ENCODE measurements around the gene MYO15A.

Gene MYO15A

GRCh38 chr17:18109935-18110485 is 1.5 kb downstream of the MYO15A start:
- Histone ChIP-seq H3K9me3 (ENCODE audit: insufficient read depth, low read depth, low read length) (no peaks in the 10 kb centered on the region), H3K9ac (ENCODE audit: low read depth, low read length, poor library complexity, severe bottlenecking) (no peak overlapping the region), H3K4me1 (ENCODE audit: insufficient read depth, low read length, poor library complexity, severe bottlenecking) (peaks cover 5% of the 10 kb centered on the region), H3K9me2 (replicated peaks; ENCODE audit: low read depth, low read length) (no peaks in the 10 kb centered on the region), H3K4me2 (ENCODE audit: low read depth, low read length, poor library complexity, severe bottlenecking) (no peak overlapping the region), H2AFZ (ENCODE audit: low read length) (no peak overlapping the region), H3K4me3 (ENCODE audit: low read length, poor library complexity, severe bottlenecking) (no peak overlapping the region), H3K27me3 (ENCODE audit: insufficient read depth, low read length, poor library complexity, severe bottlenecking) (no peaks in the 10 kb centered on the region), H4K20me1 (ENCODE audit: insufficient read depth, low read length, poor library complexity, severe bottlenecking) (no peaks in the 10 kb centered on the region), H3F3A (ENCODE audit: low read depth) (no peaks in the 10 kb centered on the region), H3K79me2 (ENCODE audit: insufficient read depth, low read length) (no peaks in the 10 kb centered on the region), H3K36me3 (ENCODE audit: insufficient read depth, low read length) (no peaks in the 10 kb centered on the region; the same call in 1 of the 2 replicates)
- TF ChIP-seq, protein P1, sequence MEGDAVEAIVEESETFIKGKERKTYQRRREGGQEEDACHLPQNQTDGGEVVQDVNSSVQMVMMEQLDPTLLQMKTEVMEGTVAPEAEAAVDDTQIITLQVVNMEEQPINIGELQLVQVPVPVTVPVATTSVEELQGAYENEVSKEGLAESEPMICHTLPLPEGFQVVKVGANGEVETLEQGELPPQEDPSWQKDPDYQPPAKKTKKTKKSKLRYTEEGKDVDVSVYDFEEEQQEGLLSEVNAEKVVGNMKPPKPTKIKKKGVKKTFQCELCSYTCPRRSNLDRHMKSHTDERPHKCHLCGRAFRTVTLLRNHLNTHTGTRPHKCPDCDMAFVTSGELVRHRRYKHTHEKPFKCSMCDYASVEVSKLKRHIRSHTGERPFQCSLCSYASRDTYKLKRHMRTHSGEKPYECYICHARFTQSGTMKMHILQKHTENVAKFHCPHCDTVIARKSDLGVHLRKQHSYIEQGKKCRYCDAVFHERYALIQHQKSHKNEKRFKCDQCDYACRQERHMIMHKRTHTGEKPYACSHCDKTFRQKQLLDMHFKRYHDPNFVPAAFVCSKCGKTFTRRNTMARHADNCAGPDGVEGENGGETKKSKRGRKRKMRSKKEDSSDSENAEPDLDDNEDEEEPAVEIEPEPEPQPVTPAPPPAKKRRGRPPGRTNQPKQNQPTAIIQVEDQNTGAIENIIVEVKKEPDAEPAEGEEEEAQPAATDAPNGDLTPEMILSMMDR (conservative IDR thresholded peaks at IDR 0.05; ENCODE audit: low read length): no peak
- no peak for TF ChIP-seq EZH2phosphoT487 (IDR thresholded peaks at IDR 0.05; ENCODE audit: borderline replicate concordance)

GRCh38 chr17:18110636-18111145 is 2.1 kb downstream of the MYO15A start:
- no peak overlapping the region for H2AFZ ChIP-seq (ENCODE audit: low read length)
- no peaks in the 10 kb centered on the region for H3K79me2 ChIP-seq (ENCODE audit: insufficient read depth, low read length)
- H3K9me2 ChIP-seq (replicated peaks; ENCODE audit: low read depth, low read length): no peaks in the 10 kb centered on the region
- no peak overlapping the region for H3K9ac ChIP-seq (ENCODE audit: low read depth, low read length, poor library complexity, severe bottlenecking)
- no peaks in the 10 kb centered on the region for H3K9me3 ChIP-seq (ENCODE audit: insufficient read depth, low read depth, low read length)
- no peak overlapping the region for H3K4me2 ChIP-seq (ENCODE audit: low read depth, low read length, poor library complexity, severe bottlenecking)
- no peaks in the 10 kb centered on the region for H3F3A ChIP-seq (ENCODE audit: low read depth)
- H3K36me3 ChIP-seq (ENCODE audit: insufficient read depth, low read length): no peaks in the 10 kb centered on the region; the same call in 1 of the 2 replicates
- H3K4me1 ChIP-seq (ENCODE audit: insufficient read depth, low read length, poor library complexity, severe bottlenecking): peaks cover 5% of the 10 kb centered on the region
- H3K4me3 ChIP-seq (ENCODE audit: low read length, poor library complexity, severe bottlenecking): no peak overlapping the region
- TF ChIP-seq, protein P1 (conservative IDR thresholded peaks at IDR 0.05; ENCODE audit: low read length): no peak
- no peak for TF ChIP-seq EZH2phosphoT487 (IDR thresholded peaks at IDR 0.05; ENCODE audit: borderline replicate concordance)
- no peaks in the 10 kb centered on the region for H4K20me1 ChIP-seq (ENCODE audit: insufficient read depth, low read length, poor library complexity, severe bottlenecking)
- no peaks in the 10 kb centered on the region for H3K27me3 ChIP-seq (ENCODE audit: insufficient read depth, low read length, poor library complexity, severe bottlenecking)

DNA sequence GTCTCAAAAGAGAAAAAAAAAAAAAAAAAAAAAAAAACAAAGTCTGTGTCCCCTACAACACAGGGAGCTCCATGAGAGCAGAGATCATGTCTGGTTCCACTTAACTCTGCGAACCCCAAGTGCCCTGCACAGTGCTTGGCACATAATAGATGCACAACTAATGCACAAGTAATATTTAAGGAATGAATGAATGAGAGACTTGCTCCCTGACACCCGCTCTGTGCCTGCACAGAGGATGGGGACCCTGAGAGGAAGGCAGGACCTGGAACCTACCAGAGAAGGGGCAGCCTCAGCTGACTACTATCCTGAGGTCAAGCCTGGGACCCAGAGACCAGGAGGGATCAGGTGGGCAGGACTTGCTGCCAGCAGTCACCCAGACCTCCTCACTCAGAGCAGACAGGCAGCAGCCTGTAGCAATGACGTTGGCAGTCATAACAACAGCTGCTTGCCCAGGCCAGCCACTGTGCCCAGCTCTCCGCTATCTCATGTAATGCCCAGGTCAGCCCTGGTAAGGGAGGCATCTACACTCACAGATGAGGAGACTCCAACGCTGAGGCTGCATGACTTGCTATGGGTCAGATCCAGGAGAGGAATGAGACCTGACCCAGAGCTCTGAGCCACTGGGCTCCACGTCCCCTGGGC is 2.9 kb downstream of the MYO15A start:
- TF ChIP-seq, protein P1 (conservative IDR thresholded peaks at IDR 0.05; ENCODE audit: low read length): no peak
- TF ChIP-seq EZH2phosphoT487 (IDR thresholded peaks at IDR 0.05; ENCODE audit: borderline replicate concordance): no peak
- Histone ChIP-seq H3K9ac (ENCODE audit: low read depth, low read length, poor library complexity, severe bottlenecking) (no peak overlapping the region), H3K27me3 (ENCODE audit: insufficient read depth, low read length, poor library complexity, severe bottlenecking) (no peaks in the 10 kb centered on the region), H4K20me1 (ENCODE audit: insufficient read depth, low read length, poor library complexity, severe bottlenecking) (no peaks in the 10 kb centered on the region), H2AFZ (ENCODE audit: low read length) (no peak overlapping the region), H3K4me2 (ENCODE audit: low read depth, low read length, poor library complexity, severe bottlenecking) (no peak overlapping the region), H3K36me3 (ENCODE audit: insufficient read depth, low read length) (no peaks in the 10 kb centered on the region; the same call in 1 of the 2 replicates), H3F3A (ENCODE audit: low read depth) (no peaks in the 10 kb centered on the region), H3K4me1 (ENCODE audit: insufficient read depth, low read length, poor library complexity, severe bottlenecking) (peaks cover 5% of the 10 kb centered on the region), H3K9me2 (replicated peaks; ENCODE audit: low read depth, low read length) (no peaks in the 10 kb centered on the region), H3K9me3 (ENCODE audit: insufficient read depth, low read depth, low read length) (no peaks in the 10 kb centered on the region), H3K79me2 (ENCODE audit: insufficient read depth, low read length) (no peaks in the 10 kb centered on the region), H3K4me3 (ENCODE audit: low read length, poor library complexity, severe bottlenecking) (no peak overlapping the region)

Measured in Loucy (cell line).